GM21360 (cell line): ENCODE results near the gene RASSF3.
"Not testable (repeated sequence)": the region's sequence is repeated elsewhere in the genome, so short reads cannot be mapped to it uniquely, and the experiment has no call there.

Experiments used
- ATAC-seq: cut with Tn5 transposase; IDR thresholded peaks from one replicate; pipeline ENCODE4 v1.9.1; 2021; ENCODE audit warnings: mild to moderate bottlenecking, moderate library complexity; ENCODE audit not compliant: unreplicated experiment

RASSF3 gene

DNA sequence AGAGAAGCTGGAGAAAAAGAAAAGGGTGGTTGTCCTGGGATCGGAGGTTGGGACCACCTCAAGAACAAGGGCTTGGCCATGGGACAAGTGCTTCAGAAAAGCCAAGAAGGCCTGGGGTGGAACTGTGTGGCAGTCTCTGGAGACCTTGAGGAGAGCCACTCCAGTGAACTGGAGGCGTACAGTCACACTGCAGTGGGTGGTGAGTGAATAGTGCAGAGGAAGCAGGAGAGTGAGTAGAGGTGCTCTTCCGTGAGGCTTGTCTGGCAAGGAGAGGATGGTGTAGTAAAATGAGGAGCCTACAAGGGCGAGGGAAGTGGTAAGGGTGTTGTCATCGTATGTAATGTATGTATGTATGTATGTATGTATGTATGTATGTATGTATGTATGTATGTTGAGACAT, 20.9 kb downstream of the RASSF3 start:
- ATAC-seq = peak; percentile 48

DNA sequence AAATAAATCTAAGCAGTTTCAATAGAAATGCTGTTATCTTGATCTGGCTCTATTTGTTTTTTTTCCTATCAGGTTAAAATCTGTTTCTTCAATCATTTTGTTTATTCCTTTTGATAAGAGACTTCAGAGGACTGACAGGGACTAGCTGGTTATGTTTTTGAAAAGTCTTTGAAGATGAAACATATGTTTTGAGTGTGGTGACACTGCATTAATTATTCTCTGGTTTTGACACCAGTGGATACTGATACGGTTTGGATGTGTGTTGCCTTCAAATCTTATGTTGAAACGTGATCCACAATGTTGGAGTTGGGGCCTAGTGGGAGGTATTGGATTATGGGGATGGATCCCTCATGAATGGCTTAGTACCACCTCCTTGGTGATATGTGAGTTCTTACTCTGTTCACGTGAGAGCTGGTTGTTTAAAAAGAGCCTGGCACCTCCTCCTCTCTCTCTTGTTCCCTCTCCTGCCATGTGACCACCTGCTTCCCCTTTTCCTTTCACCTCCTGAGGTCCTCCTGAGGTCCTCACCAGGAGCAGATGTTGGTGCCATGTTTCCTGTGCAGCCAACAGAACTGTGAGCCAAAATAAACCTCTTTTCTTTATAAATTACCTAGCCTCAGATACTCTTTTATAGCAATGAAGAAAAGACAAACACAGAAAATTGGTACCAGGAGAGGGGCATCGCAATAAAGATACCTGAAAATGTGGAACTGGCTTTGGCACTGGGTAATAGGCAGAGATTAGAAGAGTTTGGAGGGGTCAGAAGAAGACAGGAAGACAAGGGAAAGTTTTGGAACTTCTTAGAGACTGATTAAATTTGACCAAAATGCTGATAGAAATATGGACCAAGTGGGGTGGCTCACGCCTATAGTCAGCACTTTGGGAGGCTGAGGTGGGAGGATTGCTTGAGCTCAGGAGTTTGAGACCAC, 23.0 kb downstream of the RASSF3 start:
- no peak for ATAC-seq

DNA sequence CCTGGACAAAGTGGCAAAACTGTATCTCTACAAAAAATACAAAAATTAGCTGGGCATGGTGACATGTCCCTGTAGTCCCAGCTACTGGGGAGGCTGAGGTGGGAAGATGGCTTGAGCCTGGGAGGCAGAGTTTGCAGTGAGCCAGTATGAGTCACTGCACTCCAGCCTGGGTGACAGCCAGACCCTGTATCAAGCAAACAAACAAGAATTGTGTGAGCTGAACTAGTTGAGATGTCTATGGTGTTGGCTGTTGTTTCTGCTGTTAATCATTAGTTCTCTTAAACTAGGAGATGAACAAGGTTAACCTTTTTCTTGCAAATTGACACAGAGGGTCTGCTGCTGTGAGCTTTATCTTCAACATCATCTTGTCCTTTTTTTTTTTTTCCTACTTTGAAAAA, 23.6 kb downstream of the RASSF3 start:
- no peak for ATAC-seq

DNA sequence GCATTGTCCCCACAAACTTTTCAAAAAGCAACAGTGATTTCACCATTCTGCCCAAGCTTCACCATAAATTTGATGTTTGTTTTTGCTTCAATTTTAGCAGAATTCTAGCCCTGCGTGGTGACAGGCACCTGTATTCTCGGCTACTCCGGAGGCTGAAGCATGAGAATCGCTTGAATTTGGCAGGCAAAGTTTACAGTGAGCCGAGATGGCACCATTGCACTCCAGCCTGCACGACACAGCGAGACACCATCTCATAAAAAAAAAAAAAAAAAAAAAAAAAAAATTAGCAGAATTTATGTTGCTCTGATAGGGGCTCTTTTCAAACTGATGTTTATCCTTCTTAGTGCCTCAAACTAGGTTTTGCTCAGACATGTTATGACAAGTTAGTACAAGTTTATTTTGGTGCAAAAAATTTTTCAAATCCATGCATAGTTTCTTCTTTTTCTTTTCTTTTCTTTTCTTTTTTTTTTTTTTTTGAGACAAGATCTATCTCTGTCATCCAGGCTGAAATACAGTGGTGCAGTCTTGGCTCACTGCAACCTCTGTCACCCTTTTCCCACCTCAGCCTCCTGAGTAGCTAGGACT, 24.3 kb downstream of the RASSF3 start:
- no peak for ATAC-seq

DNA sequence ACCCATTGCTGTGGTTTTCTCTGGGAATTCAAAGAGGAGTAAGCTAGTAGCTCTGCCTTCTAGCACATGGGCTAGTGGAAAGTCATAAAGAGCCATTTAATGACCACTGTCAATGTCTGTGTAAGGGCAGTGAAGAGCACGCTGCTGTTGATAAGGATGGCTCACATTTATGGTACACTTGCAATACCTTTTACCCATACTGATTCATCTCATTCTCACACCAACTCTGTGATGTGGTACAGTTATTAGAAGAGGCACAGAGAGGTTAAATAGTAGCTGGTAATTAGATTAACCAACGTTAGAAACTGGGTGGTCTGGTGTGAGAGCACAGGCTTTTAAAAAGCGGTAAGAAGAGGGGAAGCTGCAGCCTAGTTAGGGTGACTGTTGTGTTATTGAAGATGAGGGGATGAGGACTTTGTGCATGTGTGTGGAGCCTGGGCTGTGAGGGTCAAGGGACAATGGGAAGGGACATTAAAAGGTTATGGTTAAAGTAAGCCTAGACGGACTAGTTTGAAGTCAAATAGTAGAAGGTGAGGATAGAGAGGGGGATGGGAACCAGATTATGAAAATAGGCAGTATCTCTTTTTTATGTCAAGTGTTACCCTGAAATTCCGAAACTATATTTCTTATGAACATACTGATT, 25.2 kb downstream of the RASSF3 start:
- ATAC-seq = no peak

DNA sequence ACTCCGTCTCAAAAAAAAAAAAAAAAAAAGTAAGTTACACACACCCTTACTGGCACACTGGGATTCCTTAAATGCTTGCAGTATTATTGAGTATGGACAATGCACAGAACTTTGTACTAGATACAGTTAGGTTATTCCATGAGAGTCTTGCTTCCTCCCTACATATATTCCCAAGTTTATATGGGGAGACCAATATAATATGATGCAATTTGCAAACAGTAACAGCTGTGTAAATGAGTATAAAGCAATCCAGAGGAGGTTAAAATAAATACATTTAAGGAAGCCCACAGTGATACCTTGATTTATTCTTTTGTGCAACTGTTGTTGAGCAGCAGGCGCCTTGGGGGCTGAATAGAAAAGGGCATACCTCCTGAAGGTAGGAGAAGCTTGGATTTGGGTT, 26.6 kb downstream of the RASSF3 start:
- no peak for ATAC-seq

DNA sequence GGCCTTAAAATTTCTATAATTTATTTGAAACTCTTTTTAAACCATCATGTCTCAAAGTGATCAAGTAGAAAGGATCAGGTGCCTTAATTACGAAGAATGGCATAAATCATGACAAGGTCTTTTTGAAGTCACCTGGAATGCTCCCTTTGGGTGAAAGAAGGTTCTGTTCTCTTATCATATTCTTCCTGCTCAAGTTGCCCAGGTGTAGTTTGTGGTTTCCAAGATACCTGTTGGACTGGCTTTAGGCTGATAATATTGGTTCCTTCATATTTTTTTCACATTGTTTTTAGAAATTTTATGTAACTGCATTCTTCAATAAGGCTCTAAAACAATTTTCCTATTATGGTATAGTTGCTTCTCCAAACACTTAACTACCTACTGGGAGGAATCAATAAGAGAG, 29.2 kb downstream of the RASSF3 start:
- no peak for ATAC-seq

DNA sequence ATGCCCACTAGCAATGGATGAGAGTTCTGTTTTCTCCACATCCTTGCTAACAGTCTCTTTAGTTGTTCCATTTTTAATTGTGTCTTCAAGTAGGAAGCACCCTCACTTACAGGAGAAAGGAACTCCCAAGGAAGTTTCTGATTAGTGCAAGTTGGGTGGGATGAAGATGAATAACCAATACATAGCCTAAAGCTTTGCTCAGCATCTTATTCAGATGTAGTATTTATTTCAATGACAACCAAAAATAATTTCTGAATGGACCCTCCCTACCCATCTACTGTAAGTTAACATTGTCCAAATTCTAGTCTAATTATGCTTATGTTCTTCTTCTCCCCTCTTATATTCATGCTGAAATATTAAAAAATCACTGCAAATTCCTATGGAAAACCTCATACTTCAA, 36.0 kb downstream of the RASSF3 start:
- ATAC-seq = no peak

DNA sequence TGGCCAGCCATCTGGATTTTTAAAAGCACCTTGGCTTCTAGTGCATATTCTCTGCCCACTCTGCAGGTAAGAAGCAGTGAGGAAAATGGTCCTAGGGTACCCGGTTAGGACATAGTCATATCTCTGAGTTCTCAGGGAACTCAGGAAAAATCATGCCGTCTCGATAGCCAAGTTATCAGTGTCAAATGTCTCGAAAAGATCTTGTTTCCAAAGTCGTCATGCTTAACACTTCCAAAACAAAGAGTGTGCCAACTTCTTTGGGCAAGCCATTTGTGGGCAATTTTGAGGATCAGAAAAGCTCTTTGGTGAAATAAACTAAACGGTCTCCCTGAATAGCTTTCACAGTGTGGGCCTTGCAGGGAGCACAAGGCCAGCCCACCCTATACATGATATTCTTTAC, 39.2 kb downstream of the RASSF3 start:
- no peak for ATAC-seq

DNA sequence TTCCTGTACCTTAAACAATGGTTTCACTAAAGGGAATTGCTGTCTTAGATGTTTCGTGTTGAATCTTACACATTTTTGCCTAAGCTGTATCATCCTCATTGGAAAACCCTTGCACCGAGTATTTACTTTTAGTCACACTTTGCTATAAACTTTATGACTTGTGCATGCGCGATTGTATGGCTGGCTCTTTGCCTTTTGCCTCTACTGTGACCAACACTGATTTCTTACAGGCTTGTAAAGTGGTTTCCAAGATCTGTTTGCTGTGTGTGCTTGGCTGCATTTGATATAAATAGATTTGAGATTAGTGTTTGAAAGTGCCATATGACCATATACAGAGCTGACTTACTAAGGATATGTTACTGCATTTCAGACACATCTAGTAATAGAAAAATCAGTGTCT, 40.5 kb downstream of the RASSF3 start:
- no peak for ATAC-seq

DNA sequence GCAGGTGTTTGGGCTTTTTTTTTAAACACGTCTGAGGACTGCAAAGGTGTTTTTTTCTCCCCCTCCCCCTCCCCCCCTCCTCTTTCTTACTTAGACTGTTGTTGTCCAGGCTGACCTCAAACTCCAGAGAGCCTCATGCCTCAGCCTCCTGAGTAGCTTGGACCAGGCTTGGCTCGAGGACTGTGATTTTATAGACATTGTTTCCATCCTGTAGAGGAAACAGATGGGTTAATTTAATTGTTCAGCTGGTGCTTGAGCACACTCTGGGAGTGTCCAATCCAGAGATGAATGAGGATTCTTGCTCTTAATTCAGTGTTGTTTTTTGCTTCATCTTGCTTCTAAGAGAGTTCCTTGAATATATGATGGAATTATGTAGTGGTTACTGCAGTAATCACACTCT, 42.1 kb downstream of the RASSF3 start:
- no peak for ATAC-seq

DNA sequence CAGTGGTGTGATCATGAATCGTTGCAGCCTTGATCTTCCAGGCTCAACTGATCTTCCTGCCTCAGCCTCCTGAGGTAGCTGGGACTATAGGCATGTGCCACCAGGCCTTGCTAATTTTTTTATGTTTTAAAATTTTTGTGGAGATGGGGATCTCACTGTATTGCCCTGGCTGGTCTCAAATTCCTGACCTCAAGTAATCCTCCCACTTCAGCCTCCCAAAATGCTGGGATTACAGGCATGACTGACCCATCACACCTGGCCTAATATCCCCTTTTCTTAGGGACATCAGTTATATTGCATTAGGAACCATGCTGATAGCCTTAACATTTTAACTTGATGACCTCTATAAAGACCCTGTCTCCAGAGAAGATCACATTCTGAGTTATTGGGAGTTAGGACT, 42.8 kb downstream of the RASSF3 start:
- no peak for ATAC-seq

DNA sequence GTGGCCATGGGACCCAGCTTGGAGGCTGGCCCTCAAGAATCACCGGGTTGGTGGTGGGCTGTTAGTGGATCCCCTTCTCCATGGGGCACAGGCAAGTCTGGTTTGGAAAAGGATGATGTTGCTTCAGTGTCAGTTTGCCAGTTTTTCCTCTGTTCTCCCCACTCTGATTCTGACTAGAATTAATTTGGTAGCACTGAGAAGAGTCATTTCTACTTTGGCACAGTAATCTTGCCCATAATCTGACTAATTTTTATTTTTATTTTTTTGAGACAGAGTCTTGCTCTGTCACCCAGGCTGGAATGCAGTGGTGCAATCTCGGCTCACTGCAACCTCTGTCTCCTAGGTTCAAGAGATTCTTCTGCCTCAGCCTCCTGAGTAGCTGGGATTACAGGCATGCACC, 43.6 kb downstream of the RASSF3 start:
- ATAC-seq = not testable (repeated sequence)

DNA sequence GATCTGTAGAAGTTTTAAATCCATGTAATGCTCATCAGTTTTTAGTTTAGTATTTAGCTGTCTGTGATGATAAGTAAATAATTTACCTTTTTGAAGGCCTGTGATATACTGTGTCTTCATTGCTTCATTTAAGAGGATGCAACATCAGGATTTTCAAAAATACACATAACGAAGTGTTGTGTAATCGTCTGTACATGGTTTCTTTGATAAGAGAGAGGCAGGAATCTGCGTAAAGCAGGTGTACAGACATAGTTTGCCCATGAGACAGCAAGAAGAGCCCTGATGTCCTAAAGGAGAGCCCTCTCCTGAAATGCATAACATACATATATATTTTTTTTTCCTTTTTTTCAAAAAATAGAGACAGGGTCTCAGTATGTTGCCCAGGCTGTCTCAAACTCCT, 44.8 kb downstream of the RASSF3 start:
- no peak for ATAC-seq

DNA sequence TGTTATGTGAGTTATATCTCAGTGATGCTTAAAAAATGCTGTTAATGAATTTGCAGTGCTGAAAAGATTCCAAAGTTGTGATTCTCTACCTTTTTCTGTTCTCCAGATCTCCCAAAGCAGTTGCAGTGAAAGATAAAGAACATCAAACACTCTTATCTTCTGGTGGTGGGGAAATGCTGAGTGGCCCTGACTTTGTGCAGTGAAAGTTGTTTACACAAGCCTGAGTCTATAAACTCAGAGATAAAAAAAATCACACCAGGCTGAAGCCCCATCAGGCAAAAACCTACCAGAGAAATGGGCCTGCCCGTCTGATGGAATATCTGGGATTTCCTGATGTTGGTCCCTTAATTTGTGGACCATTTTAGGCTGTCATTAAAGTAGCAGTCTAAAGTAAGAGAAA, 46.1 kb downstream of the RASSF3 start:
- no peak for ATAC-seq

DNA sequence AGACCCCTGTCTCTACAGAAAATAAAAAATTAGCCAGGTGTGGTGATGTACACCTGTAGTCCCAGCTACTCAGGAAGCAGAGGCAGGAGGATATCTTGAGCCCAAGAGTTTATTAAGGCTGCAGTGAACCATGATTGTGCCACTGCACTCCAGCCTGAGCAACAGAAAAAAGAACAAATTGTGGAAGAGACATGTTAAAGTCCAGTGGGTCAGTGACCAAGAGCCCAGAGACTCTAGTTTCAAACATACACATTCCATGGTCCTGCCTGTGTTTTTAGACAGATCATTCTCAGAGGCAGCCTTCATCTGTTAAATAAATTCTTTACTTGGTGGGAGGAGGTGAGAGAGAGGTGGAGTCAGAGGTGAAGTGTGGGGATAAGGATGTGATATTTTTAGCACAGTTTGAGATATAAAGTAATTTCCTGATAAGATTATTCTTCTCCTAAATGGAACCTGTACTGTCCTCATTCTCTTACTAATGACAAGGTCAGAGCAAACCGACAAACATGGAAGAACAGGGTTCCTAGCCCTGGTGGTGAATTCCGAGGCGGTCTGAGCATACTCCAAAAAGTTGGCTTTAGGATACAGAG, 48.7 kb downstream of the RASSF3 start:
- no peak for ATAC-seq

DNA sequence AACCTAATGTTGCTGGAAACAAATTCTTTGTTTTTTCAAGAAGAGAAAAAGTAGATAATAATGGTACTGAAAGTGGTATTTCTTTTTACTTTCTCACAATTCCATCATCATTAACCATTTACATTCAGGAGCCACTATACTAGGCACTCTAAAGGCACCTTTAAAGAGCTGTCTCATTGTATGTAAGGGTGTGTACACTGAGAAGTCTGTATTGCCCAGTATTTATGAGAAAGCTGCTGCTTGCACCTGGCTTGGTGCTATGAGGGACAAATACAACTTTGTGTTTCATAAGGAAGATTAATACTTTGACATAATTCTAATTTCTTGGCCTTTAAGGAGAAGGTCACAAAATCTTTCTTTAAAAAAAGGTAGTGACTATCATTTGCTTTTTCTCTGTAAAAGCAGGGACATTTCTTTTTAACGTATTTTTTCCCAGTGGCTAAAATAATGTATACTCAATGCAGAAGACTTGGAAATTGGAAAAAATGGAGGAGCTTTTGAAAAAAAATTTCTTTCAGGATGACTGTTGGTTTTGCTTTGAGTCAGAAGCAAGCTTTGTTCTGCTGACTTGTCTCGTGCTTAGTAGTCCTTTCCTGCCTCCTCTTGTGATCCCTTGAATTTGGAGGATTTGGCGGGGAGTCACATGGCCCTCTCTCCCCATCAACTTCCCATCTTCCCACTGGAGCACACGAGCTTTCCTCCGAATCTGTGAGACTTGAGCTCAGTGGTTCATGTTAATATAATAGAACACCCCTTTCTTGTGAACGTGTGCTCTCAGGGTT, 50.1 kb downstream of the RASSF3 start:
- peak; percentile 54 for ATAC-seq

DNA sequence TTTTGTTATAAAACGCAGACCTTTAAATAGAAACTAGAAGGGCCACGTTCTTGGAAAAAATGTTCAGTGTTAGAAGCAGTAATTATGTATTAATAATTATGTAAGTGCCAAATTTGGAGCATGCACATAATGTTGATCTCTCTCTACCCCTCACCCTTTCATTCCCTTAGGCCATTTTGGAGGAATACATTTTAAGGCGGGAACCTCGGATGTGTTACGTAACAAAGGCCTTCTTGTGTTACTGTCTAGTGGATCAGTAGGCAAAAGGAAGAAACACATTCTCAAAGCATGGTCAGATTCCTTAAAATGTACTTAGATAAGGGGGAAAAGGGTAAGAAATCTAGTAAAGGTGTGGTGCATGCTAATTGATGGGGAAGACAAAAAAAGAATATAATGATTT, 52.7 kb downstream of the RASSF3 start:
- no peak for ATAC-seq

DNA sequence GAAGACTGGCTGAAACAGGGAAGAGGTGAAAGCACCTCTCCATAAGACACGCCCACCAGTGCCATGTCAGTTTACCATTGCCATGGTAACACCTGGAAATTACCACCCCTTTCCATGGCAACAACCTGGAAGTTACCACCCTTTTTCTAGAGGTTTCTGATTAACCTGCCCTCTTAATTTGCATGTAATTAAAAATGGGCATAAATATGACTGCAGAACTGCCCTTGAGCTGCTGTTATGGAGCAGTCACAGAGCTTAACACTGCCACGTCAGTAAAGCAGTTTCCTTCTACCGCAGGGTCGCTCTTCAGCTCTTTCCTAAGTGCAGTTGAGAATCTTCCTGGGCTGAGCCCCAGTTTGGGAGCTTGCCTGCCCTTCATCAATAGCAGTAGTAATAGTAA, 55.2 kb downstream of the RASSF3 start:
- no peak for ATAC-seq

DNA sequence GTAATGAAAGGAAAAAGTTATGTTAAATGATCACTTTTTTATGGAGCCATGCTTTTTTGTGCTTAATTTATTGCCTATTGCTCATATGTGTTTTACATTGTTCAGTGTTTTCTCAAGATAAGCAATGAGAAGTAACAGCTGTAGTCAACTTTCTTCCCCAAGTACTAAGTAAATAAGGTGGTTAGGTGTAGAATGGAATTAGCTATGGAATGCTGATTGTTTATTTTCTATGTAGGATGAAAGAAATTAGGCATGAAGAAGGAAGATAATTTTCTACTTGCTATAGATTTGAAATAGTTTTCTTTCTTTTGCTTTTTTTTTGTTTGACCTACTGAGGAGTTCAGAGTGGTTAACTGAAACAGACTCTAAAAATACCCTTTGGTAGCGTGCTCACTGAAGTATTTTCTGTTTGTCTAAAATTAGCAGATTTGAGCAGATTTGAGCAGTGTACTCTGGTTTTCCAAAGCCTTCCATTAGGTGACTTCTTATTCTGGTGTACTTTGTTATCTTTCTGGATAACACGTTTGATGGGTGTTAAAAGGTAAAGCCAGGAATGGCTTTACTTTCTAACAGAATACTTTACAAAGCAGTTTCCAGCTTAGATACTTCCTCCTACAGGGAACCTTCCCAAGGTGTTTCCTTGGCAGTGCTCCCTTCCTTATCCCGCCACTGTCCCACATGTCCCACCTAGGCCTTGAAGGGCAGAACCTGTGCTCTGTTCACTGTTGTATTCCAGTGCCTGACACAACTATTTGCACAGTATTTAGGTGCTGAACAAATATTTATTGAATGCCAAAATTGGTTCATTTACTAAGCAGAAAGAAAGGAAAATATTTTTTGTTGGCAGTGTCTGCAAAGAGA, 56.0 kb downstream of the RASSF3 start:
- ATAC-seq = peak; percentile 32
